ENCODE measurements around the gene TIMM44.

GRCh38 chr19:7926727-7927604, 16.5 kb downstream of the TIMM44 start:
- no peak for TF ChIP-seq CTCF (IDR thresholded peaks at IDR 0.05)
- no peak for TF ChIP-seq EZH2 (IDR thresholded peaks at IDR 0.05)
